Testis (tissue), 2 donors: ENCODE measurements around the gene NSMCE3.

ENCODE experiments used
- CTCF ChIP-seq, 3 experiments: fragments of 450-650 bp in 2 of 3; fragments of 200-600 bp in 1 of 3; sonication (generic) in 1 of 3; IDR thresholded peaks; one replicate each; pipeline ENCODE4 v1.5.1; 2016 to 2019; ENCODE audit warnings: antibody characterized with exemption in 3 of 3, mild to moderate bottlenecking in 2 of 3, moderate library complexity in 1 of 3
- POLR2A ChIP-seq: fragments of 450-650 bp; IDR thresholded peaks from one replicate; pipeline ENCODE4 v1.6.1; 2017; ENCODE audit warnings: antibody characterized with exemption, mild to moderate bottlenecking, moderate library complexity

GRCh38 chr15:29270976-29271375 is 1.4 kb upstream of the NSMCE3 start:
- TF ChIP-seq POLR2A (no peak), CTCF (IDR thresholded peaks at IDR 0.05) (no peak)
